Measurements from ENCODE around the gene NPAS3. TPM values are rescaled to one million over a fixed set of nuclear protein-coding genes. Genes with fewer than 3 reads are reported as not detected.
A peak's percentile ranks its signal among the peaks of the same experiment; 100 is the strongest.

Gene NPAS3
- total and polyA plus RNA-seq, 2 donors (not counting 1 experiment from before 2014, with no cell fraction given), result 0.10 to 0.50 TPM

GRCh38 chr14:33134975-33135374 is 196.3 kb downstream of the NPAS3 start:
- Histone ChIP-seq H3K4me2 (ENCODE audit: extremely low read depth, insufficient read depth, low read length) (no peak overlapping the region), H3K4me1 (ENCODE audit: control insufficient read depth, extremely low read depth, insufficient read depth, low read length) (no peaks in the 10 kb centered on the region), H3K4me3 (replicated peaks in 1 of 4; ENCODE audit: control extremely low read depth in 1 of 4, insufficient read depth in 1 of 4, low read depth in 3 of 4, low read length in 4 of 4) (no peak overlapping the region), H3K9me3 (ENCODE audit: control insufficient read depth, insufficient read depth, low read depth, low read length) (no peaks in the 10 kb centered on the region), H3K9ac (ENCODE audit: insufficient read depth, low read length) (no peak overlapping the region), H2AFZ (ENCODE audit: low read length) (no peak overlapping the region), H4K20me1 (ENCODE audit: control insufficient read depth, extremely low read depth, insufficient read depth, low read length) (no peaks in the 10 kb centered on the region), H3K36me3 (ENCODE audit: control insufficient read depth, insufficient read depth, low read length) (no peaks in the 10 kb centered on the region), H3K79me2 (ENCODE audit: control insufficient read depth, insufficient read depth, low read length) (no peaks in the 10 kb centered on the region), H3K27me3 (ENCODE audit: control insufficient read depth, insufficient read depth, low read length) (no peaks in the 10 kb centered on the region), H3K27ac (ENCODE audit: insufficient read depth, low read length) (no peak overlapping the region)
- DNase-seq (ENCODE audit: low read depth in 2 of 2), result no peak
- TF ChIP-seq CTCF (conservative IDR thresholded peaks at IDR 0.05 in 1 of 2, IDR thresholded peaks at IDR 0.05 in 1 of 2; ENCODE audit: low read depth in 1 of 2, low read length in 2 of 2) (no peak), EZH2 (IDR thresholded peaks at IDR 0.05; ENCODE audit: low read length, missing control alignments) (no peak)

- H3K9ac ChIP-seq (ENCODE audit: insufficient read depth, low read length), result no peak overlapping the region
- TF ChIP-seq CTCF (conservative IDR thresholded peaks at IDR 0.05 in 1 of 2, IDR thresholded peaks at IDR 0.05 in 1 of 2; ENCODE audit: low read depth in 1 of 2, low read length in 2 of 2), result no peak
- no peak for TF ChIP-seq EZH2 (IDR thresholded peaks at IDR 0.05; ENCODE audit: low read length, missing control alignments)
- DNase-seq (ENCODE audit: low read depth in 2 of 2), result no peak
- no peak overlapping the region for H3K4me3 ChIP-seq (replicated peaks in 1 of 4; ENCODE audit: control extremely low read depth in 1 of 4, insufficient read depth in 1 of 4, low read depth in 3 of 4, low read length in 4 of 4)
- H2AFZ ChIP-seq (ENCODE audit: low read length), result no peak overlapping the region
- no peak overlapping the region for H3K4me2 ChIP-seq (ENCODE audit: extremely low read depth, insufficient read depth, low read length)
- H3K4me1 ChIP-seq (ENCODE audit: control insufficient read depth, extremely low read depth, insufficient read depth, low read length), result no peaks in the 10 kb centered on the region
- no peaks in the 10 kb centered on the region for H3K79me2 ChIP-seq (ENCODE audit: control insufficient read depth, insufficient read depth, low read length)
- H3K36me3 ChIP-seq (ENCODE audit: control insufficient read depth, insufficient read depth, low read length), result no peaks in the 10 kb centered on the region
- no peak overlapping the region for H3K27ac ChIP-seq (ENCODE audit: insufficient read depth, low read length)
- no peaks in the 10 kb centered on the region for H3K9me3 ChIP-seq (ENCODE audit: control insufficient read depth, insufficient read depth, low read depth, low read length)
- H3K27me3 ChIP-seq (ENCODE audit: control insufficient read depth, insufficient read depth, low read length), result no peaks in the 10 kb centered on the region
- H4K20me1 ChIP-seq (ENCODE audit: control insufficient read depth, extremely low read depth, insufficient read depth, low read length), result no peaks in the 10 kb centered on the region
These were observed 212.2 kb downstream of the NPAS3 start for GRCh38 chr14:33150666-33151428.

GRCh38 chr14:33163109-33163508 is 224.4 kb downstream of the NPAS3 start:
- no peaks in the 10 kb centered on the region for H3K27me3 ChIP-seq (ENCODE audit: control insufficient read depth, insufficient read depth, low read length)
- H3K4me2 ChIP-seq (ENCODE audit: extremely low read depth, insufficient read depth, low read length), result no peak overlapping the region
- no peak overlapping the region for H3K27ac ChIP-seq (ENCODE audit: insufficient read depth, low read length)
- H3K4me3 ChIP-seq (replicated peaks in 1 of 4; ENCODE audit: control extremely low read depth in 1 of 4, insufficient read depth in 1 of 4, low read depth in 3 of 4, low read length in 4 of 4), result no peak overlapping the region
- DNase-seq (ENCODE audit: low read depth in 2 of 2), result peak in 1 of 2 donors; percentile 11
- no peaks in the 10 kb centered on the region for H3K9me3 ChIP-seq (ENCODE audit: control insufficient read depth, insufficient read depth, low read depth, low read length)
- H4K20me1 ChIP-seq (ENCODE audit: control insufficient read depth, extremely low read depth, insufficient read depth, low read length), result no peaks in the 10 kb centered on the region
- no peaks in the 10 kb centered on the region for H3K79me2 ChIP-seq (ENCODE audit: control insufficient read depth, insufficient read depth, low read length)
- H3K9ac ChIP-seq (ENCODE audit: insufficient read depth, low read length), result no peak overlapping the region
- no peak overlapping the region for H2AFZ ChIP-seq (ENCODE audit: low read length)
- H3K4me1 ChIP-seq (ENCODE audit: control insufficient read depth, extremely low read depth, insufficient read depth, low read length), result no peaks in the 10 kb centered on the region
- TF ChIP-seq CTCF (conservative IDR thresholded peaks at IDR 0.05 in 1 of 2, IDR thresholded peaks at IDR 0.05 in 1 of 2; ENCODE audit: low read depth in 1 of 2, low read length in 2 of 2), result no peak
- no peak for TF ChIP-seq EZH2 (IDR thresholded peaks at IDR 0.05; ENCODE audit: low read length, missing control alignments)
- H3K36me3 ChIP-seq (ENCODE audit: control insufficient read depth, insufficient read depth, low read length), result no peaks in the 10 kb centered on the region
